Measurements from ENCODE around the gene DNASE1.
"Not testable (repeated sequence)": the region's sequence is repeated elsewhere in the genome, so short reads cannot be mapped to it uniquely, and the experiment has no call there.

DNASE1 gene

GRCh38 chr16:3641801-3642396, 12.6 kb upstream of the DNASE1 start:
- no peak for DNase-seq (ENCODE audit: low spot score)

- no peak for DNase-seq (ENCODE audit: low spot score)
Observed at GRCh38 chr16:3642397-3643094, 11.9 kb upstream of the DNASE1 start.

DNA sequence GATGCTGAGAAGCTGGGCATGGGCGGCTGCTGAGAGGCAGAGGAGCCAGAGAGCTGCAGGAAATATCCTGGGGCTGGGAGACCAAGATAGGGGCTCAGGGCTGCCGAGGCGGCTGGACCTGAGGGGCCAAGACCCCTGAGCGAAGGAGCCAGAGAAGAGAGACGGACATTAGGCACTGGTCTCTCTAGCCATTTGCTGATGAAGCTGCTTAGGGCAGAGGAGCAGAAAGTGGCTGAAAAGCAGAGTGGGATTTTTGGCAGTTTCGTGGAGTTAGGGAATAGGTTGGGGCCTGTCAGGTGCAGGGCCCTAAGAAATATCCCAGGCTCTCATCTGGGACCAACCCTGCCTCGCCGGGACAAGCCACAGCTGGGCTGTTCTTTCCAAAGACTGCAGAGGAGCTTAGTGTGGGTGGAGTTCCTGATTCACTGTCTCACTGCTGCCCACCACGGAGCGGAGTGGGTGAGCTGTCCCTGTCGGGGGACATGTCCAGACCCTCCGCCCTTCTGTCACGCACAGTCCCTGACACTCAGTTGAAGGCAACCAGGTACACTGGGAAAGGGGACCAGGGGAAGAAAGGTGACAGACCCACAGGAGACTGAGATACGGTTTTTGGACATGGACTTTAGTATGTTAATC, 11.3 kb upstream of the DNASE1 start:
- no peak for DNase-seq (ENCODE audit: low spot score)

DNA sequence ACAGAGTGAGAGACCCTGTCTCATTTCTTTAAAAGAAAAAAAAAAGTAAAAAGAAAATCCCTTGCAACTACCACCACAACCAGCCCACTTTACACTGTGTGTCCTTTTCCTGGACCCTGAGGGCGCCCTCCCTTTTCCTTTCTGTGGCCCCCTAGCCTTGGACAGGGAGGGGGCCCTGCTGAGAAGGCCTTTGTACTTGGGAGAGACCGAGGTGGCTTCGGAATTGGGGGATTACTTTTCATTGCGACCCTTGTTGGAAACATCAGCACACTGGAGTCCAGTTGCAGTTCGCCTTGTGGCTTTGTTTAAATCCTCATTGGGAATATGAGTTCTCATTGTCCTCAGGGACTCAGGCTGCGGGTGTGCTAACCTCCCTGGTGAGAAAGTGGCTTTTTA, 9.4 kb upstream of the DNASE1 start:
- DNase-seq (ENCODE audit: low spot score), result no peak

DNA sequence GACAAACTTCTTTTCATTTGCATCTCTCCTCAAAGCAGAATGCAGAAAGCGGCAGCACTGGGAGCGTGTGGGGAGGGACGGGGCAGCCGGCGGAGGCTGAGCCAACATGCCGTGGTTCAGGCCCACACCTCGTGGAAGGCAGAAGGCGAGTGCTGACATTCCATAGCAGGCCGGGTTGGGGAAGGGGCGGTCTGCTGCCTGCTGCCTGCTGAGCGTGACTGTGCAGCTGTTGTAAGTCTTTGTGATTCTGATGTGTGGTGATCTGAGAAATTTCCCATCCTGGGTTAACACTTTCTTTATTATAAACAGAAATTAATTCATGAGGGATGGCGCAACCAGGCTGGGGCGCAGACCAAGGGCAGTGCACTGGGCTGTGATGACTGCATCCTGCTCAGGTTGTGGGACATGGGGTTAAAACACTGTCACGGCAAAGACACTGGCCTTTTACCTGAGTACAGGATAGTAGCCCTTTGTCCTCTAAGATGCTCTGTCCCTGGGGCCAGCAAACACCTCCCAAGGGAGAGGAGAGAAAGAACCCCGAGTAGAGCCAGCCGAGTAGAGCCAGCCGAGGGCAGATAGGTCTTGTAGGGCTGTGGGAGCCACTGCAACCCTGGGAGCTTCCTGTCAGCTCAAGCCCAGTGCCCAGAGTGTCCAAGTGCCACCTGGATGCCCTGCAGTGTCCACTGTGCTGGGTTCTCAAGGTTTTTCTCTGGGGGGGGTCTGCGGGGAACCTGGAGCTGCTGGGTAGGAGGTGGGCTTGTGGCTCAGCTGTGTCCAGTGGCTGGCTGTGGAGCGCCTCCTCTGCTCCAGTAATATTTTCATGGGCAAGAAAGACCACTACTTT, 8.8 kb upstream of the DNASE1 start:
- DNase-seq (ENCODE audit: low spot score), result no peak

DNA sequence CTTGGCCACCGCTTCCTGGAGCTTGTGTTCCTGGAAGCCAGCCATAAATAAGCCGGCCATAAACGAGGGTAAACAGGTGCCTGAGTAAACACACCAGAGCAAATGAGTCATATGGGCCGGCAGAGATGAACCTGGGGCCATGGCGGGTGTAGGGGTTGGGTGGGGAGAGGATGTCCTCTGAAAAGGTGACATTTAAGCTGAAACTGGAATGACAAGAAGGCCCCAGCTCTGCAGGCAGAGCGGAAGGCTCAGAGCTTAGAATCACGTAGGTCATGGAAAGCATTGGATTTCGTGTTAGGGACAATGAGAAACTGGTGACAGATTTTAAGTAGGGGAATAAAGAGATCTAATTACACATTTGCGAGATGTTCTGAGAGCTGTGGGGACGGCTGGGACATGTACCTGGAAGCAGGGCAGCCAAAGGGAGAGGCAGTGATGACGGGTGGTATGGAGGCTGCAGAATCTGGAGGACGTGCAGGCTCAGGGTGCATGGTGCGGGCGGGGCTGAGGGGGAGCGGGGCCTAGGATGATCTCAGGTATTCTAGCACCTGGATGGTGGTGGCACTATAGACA, 8.1 kb upstream of the DNASE1 start:
- no peak for DNase-seq (ENCODE audit: low spot score)

- no peak for DNase-seq (ENCODE audit: low spot score)
Observed at GRCh38 chr16:3650631-3651265, 3.7 kb upstream of the DNASE1 start.

GRCh38 chr16:3651461-3652372, 2.8 kb upstream of the DNASE1 start:
- no peak for DNase-seq (ENCODE audit: low spot score)

DNA sequence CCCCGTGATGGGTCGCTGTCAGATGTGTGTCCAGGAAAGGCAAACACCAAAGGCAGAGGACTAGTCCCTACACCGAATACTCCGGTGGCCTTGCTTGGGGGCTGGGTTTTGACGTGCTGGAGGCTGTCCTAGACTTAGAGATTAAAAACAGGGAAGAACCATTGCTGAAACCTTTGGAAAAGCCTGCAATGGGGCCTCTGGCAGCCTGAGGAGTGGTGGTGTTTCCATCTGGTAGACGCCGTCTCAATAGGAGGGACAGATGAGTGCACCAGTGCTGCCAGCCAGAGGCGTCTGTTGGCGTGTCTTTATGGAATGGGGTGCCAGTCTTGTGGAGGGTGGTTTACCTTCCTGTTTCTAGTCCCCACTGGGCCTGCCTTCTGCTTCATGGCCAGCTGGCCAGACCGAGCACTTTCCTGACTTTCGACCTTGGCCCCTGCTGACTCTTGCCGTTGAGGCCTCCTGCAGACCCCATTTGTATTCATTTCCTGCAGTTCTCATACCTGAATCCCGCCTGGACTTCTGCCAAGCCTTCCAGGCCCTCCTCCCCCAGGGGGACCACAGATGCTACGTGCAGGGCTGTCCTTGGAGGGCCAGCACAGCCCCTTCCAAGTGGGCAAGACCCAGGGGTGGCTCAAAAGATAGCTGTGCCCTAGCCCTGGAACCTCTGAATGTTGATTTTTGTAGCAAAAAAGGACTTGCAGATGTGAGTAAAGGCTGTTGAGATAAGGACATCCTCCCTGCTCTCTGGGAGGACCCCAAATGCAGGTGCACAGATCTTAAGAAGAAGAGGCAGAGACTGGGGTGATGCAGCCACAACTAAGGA, 1.9 kb upstream of the DNASE1 start:
- DNase-seq (ENCODE audit: low spot score), result no peak

GRCh38 chr16:3655030-3655395, 522 bp downstream of the DNASE1 start:
- DNase-seq (ENCODE audit: low spot score), result no peak

DNA sequence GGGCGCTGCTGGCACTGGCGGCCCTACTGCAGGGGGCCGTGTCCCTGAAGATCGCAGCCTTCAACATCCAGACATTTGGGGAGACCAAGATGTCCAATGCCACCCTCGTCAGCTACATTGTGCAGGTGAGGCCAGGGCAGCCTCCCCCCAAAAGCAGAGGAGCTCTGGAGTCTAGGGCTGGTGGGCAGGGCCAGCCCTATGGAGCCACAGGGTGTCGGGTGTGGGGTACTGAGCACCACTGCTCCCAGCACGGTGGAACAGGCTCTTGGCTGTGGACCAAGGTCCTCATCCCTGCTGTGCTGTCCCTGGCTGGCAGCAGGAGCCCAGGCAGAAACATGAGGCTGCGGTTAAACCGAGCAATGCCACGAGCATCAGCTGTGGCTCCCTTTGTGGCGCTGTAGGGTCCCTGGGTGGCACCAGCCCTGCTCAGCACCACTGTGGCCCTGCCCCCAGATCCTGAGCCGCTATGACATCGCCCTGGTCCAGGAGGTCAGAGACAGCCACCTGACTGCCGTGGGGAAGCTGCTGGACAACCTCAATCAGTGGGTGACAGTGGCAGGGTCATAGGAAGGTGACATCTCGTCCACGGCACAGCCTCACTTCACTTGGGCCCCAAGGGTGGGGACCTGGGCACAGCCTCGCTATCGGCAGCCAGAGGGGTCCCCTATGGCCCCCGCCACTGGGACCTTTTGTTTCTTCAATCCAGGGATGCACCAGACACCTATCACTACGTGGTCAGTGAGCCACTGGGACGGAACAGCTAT, 1.1 kb downstream of the DNASE1 start:
- no peak for DNase-seq (ENCODE audit: low spot score)

- DNase-seq (ENCODE audit: low spot score), result not testable (repeated sequence)
Observed at GRCh38 chr16:3656160-3656490, 1.6 kb downstream of the DNASE1 start.

GRCh38 chr16:3656491-3657468, 2.3 kb downstream of the DNASE1 start:
- DNase-seq (ENCODE audit: low spot score), result no peak

GRCh38 chr16:3659251-3659650, 4.8 kb downstream of the DNASE1 start:
- DNase-seq (ENCODE audit: low spot score), result no peak

DNA sequence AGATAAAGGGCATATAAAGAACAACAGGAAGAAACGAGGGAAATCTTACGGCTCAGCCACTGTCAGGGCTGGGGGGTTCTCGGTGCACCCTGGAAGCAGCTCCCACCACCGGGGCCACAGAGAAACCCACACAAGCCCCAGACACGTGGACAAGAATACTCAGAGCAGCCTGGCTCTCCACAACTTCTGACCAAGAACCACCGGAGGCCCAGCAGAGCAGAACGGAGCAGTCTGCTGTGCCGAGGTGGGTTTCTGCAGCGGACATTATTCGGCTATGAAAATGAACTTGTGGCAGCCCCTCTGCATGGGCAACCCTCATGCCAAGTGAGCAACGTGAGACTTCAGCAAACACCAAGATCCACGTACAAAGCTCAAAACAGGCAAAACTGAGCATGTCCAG, 6.8 kb downstream of the DNASE1 start:
- DNase-seq (ENCODE audit: low spot score), result no peak

DNA sequence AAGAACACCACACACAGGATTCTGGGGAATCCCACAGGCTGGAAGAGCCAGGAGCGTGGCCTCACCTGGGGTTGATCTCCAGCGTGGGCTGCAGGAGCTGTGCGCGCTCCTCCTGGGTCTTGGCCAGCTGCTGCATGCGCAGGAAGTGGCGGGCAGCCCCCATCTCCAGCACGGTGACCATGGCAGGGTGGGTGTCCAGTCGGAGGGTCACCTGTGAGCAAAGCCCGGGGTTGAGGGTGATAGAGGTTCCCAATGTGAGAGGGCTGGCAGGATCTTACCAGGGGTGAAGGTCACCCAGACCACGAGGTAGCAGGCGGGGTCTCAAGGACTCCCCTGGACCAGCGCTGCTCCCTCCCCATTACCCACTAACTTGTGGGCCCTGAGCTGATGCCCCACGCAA, 7.4 kb downstream of the DNASE1 start:
- DNase-seq (ENCODE audit: low spot score), result no peak

DNA sequence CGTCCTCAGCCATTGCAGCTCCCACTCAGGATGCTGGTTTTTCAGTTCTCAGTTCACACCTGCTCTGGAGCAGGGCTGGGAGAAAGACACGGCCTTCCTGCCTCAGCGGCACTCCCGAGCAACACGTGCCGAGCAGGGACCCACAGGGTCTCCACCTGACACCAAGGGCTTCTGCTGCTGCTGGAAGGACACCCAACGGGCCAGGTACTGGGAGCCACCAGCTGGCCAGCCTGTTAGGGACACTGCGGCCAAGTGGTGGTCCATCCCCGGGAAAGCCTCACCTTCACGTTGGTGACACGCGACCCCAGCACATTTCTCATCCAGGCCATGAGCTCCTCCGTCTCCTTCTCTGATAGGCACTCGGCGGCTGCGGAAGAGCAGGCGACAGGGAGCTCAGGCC, 8.1 kb downstream of the DNASE1 start:
- no peak for DNase-seq (ENCODE audit: low spot score)
